HG03460 (cell line): Measurements from ENCODE around the gene PRR13.

Experiments
- ATAC-seq: cut with Tn5 transposase; IDR thresholded peaks from one replicate; pipeline ENCODE4 v1.9.1; 2021; ENCODE audit not compliant: unreplicated experiment

PRR13 gene

DNA sequence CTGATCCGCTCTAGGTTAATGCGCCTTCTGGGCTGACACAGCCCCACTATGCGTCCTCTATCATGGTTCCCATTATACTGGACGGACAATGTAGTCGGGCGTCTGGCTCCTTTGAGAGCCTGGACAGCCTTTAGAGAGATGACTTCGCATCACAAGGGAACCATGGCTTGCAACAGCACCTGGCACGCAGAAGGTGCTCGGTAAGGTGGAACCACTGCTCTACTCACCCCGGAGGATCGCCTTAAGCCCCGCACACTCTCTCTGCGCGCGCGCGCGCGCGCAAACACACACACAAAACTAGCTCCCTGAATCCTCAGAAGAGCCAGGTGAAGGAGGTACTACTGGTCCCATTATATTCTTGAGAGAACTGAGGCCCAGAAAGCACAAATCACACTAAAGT, 50.7 kb downstream of the PRR13 start:
- no peak for ATAC-seq

DNA sequence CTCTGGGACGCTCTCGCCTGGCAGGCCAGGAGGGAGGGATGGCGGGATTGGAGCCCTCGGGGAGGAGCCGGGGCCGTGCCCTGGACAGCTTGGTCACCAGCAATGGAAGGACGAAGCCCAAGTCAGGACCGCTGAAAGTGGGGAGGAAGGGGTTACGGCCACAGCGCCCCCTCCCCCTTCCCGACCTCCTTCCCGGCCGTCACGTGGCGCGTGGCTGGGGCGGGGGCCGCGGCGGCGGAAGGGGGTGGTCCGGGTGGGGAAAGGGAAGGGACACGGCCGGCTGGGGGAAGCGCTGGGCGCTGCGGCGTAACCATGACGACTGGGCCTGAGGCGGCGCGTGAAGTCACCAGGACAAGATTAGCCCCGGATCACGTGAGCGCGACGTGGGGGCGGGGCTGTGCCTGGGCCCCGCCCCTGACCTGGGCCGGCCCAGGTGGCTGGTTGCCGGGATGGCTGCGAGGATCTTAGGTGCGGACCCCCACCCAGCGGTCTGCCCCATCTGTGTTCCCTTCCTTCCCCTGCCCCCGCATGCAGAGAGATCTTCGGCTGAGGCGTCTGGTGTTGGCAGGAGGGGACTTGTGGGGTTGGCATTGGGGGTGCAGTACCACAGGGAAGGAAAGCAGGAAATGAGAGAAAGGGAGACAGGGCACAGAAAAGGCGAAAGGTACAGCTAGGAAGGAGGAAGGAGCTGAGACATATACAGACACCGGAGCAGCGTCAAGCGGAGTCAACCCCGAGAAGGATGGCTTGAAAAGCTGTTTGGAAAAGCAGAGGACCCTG, 51.5 kb downstream of the PRR13 start:
- peak; percentile 95 for ATAC-seq

DNA sequence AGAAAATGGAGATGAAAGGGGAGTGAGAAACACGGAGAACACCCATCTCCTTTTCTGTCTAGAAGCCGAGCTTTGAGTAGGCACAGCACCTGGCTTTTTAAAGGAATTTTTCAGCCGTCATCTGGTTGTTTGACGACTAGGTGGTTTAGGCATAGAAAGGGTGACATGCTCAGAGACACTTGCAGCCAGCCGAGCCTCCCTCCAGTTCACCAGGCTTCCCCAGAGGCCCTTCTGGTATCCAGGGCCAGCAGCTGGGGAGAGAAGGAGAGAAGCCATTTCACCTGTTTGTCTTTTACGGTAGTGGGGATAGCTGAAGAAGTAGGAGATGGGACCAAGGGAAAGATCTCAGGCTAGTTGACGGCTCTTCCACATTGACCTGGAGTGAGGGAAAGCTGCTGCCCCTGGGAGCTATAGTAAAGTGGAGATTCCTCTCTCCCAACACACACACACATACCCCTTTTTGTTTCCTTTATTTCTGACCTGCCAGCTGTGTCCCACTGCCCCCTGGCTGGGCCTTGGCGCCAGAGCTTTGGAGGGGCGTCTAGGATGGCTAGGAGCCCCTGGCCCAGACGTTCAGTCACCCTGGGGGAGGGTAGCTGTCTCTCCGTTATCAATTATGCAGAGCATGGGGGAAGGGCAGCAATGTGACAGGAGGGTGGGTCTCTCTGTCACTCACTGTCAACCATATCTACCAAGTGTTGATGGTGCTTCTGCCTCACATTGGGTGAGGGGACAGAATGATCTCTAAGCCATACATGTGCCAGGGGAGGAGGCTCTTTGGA, 52.3 kb downstream of the PRR13 start:
- peak; percentile 5 for ATAC-seq
